GM18507 (cell line): ENCODE measurements around the gene RIMS3.
A peak's percentile ranks its signal among the peaks of the same experiment; 100 is the strongest.
"Not testable (repeated sequence)": the region's sequence is repeated elsewhere in the genome, so short reads cannot be mapped to it uniquely, and the experiment has no call there.

Experiments
- DNase-seq: peaks from one replicate; pipeline ENCODE4 v3.0.0; 2011; ENCODE audit warnings: low read depth; ENCODE audit not compliant: insufficient read length; ENCODE audit errors: extremely low spot score
- FAIRE-seq: peaks from 2 replicates; lab custom pipeline; 2011; peaks lifted over from hg19 to GRCh38; lab: Jason Lieb, UNC

RIMS3 gene

GRCh38 chr1:40665335-40666171, at the start of gene RIMS3:
TSS of gene RIMS3 (minus strand) at chr1:40665682. CDS start at chr1:40641925, 23,757 bp downstream.
- peak; percentile 84 for FAIRE-seq
- peak; percentile 85 for DNase-seq

- no peak for DNase-seq
- peak; percentile 88 for FAIRE-seq
Measured at GRCh38 chr1:40712997-40713396, 47.5 kb upstream of the RIMS3 start.

DNA sequence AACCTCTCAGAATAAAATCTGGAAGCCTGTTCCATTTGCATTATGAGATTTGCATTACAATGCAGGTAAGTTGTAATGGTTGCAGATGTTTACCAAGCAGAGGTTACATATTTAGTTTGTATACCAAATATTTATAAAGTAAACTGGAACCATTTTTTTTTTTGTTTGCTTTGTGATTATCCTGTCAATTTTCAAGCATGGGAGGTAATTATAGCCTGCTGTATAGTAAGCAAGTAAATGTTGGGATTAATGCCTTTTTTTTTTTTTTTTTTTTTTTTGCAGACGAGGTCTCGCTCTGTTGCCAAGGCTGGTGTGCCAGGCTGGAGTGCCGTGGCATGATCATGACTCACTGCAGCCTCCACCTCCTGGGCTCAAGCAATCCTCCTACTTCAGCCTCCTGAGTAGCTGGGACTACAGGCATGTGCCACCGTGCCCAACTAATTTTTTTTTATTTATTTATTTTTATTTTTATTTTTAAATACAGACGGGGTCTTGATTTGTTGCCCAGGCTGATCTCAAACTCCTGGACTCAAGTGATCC, 47.0 kb upstream of the RIMS3 start:
- DNase-seq = no peak
- FAIRE-seq = no peak

GRCh38 chr1:40711465-40712404, 46.3 kb upstream of the RIMS3 start:
- no peak for DNase-seq
- peak; percentile 41 for FAIRE-seq

DNA sequence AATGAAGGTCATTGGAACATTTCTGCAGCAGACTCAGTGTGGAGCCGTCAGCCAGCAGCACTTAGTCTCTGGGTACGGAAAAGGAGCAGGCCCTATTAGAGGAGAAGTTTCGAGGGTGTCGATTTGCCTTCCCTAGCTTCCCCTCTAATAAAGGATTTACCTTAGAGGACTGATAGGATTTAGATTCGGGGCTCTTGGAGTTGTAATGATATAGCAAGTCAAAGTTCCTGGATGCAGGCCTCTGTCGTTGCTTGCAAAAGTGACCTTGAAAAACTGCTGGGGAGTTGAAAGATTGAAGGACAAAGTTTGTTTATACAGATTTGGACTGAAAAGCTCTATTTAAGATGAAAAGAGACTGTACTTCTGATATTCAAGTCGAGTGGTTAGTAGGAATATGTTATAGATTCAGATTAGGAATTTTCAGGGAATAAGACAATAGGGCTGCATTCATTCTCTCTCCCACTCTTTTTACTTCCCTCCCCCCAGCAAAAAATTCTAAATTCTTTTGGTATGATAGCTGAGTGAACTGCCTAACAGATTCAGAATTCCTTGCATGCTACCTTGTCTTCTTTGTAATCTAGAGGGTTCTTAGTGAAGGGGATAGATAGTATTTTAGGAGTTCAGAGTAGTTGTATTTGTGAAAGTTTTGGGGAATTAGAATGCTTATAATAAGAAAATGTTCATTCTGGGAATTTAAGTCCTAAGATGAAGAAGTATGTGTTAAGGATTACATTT, 45.3 kb upstream of the RIMS3 start:
- FAIRE-seq = peak; percentile 12
- DNase-seq = no peak

DNA sequence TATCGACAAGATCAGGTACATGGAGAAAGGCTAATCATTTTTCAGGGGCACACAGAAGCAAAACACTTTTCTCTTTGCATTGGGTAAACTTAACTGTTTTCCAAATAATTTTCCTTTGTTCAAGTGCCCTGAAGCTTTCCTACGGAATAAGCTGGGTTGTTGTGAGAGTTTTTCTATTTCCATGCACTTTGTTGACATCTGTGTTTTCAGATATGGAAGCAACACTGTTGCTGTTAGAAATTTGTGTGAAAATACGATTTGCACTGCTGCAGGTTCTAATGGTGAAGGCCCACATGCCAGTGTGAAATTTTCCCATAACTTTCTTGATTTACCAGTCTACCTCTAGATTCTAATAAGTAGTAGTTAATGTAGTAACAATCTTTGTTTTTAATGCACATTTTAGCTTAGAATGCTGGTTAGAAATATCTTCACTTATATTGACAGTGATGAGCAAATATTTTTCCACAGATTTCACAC, 44.4 kb upstream of the RIMS3 start:
- FAIRE-seq (no peak), DNase-seq (no peak)

GRCh38 chr1:40709100-40709801, 43.8 kb upstream of the RIMS3 start:
- FAIRE-seq = peak; percentile 97

DNA sequence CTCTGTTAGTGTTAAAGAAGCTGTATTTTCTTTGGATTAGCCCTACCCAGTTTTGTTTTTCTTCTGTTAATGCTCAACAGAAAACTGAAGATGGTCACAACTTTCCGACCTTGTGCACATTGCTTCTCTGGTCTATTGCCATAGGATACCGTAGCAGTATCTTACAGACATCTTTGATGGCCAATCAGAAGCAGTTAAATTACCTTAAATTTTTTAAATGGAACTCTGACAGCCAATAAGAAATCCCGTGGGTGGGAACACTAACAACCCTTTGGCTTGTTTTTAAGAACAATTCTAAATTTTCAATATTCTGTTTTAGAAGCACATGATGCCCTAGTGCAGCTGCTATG, 43.2 kb upstream of the RIMS3 start:
- FAIRE-seq = no peak
- peak; percentile 30 for DNase-seq

More at GRCh38 chr1:40709100-40709801, 43.8 kb upstream of the RIMS3 start:
- peak; percentile 32 for DNase-seq

DNA sequence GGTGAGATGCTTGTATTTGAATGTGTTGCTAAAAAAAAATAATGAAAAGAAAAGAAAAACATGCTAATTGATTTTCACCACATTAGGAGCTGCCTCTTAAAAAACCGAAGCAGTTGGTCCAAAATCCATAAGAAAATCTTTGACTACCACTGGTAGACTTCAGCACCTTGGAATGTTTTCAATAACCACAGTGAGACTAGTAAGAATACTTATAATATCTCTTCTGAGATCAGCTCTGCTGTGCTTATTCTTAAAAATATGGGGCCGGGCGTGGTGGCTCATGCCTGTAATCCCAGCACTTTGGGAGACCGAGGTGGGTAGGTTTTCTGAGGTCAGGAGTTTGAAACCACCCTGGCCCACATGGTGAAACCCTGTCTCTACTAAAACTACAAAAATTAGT, 41.1 kb upstream of the RIMS3 start:
- no peak for FAIRE-seq
- DNase-seq = no peak

GRCh38 chr1:40704817-40705733, 39.6 kb upstream of the RIMS3 start:
- DNase-seq (no peak), FAIRE-seq (peak; percentile 15)

DNA sequence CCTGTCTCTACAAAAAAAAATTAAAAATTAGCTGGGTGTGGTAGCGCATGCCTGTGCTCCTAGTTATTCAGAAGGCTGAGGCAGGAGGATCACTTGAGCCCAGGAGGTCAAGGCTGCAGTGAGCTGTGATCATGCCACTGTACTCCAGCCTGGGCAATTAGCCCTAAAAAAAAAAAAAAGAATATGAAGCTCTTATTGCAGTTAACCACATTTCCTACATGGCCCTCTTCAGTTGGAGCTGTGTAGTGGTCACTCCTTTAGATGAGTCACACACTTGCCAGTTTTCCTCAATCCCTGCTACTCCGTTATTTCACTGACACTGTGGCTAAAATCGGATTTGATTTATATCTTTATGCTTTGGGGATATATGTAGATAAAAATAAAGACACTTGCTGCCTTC, 37.8 kb upstream of the RIMS3 start:
- no peak for DNase-seq

GRCh38 chr1:40702810-40703209, 37.3 kb upstream of the RIMS3 start:
- FAIRE-seq = not testable (repeated sequence)

More for the DNA sequence above, 37.8 kb upstream of the RIMS3 start:
- FAIRE-seq = no peak

GRCh38 chr1:40701684-40702083, 36.2 kb upstream of the RIMS3 start:
- DNase-seq (no peak), FAIRE-seq (peak; percentile 12)

More at GRCh38 chr1:40702810-40703209, 37.3 kb upstream of the RIMS3 start:
- DNase-seq = not testable (repeated sequence)

- FAIRE-seq (peak; percentile 78), DNase-seq (no peak)
Measured at GRCh38 chr1:40699787-40700186, 34.3 kb upstream of the RIMS3 start.

GRCh38 chr1:40697436-40697835, 32.0 kb upstream of the RIMS3 start:
- DNase-seq (no peak), FAIRE-seq (no peak)

GRCh38 chr1:40696294-40696693, 30.8 kb upstream of the RIMS3 start:
- no peak for DNase-seq
- no peak for FAIRE-seq

GRCh38 chr1:40694353-40694874, 28.9 kb upstream of the RIMS3 start:
- FAIRE-seq = peak; percentile 76
- no peak for DNase-seq
